CD14-positive monocyte (primary cell): ENCODE data around the gene KCTD16. TPM values are rescaled to one million over a fixed set of nuclear protein-coding genes. Genes with fewer than 3 reads are reported as not detected.

ENCODE experiments used
- DNase-seq, 3 donors: peaks; one replicate each; pipeline ENCODE4 v3.0.0-alpha.2; 2011 to 2022
- H2AFZ ChIP-seq: 2 replicates; pipeline ENCODE4 v1.6.0; 2012; ENCODE audit warnings: mild to moderate bottlenecking, low read depth, low read length, inconsistent platforms; ENCODE audit not compliant: insufficient read depth, poor library complexity, severe bottlenecking
- H3K27ac ChIP-seq, 2 donors: 1 replicate in 1 of 2; 2 replicates in 1 of 2; pipeline ENCODE4 v1.5.1; 2012 to 2013; ENCODE audit warnings: low read length in 2 of 2, control low read depth in 1 of 2, inconsistent platforms in 1 of 2, low read depth in 1 of 2, mild to moderate bottlenecking in 1 of 2
- H3K27me3 ChIP-seq, 2 donors: one replicate each; pipeline versions ENCODE4 v1.6.0 to v1.6.1; 2011 to 2013; ENCODE audit warnings: low read length in 2 of 2; ENCODE audit not compliant: control insufficient read depth in 2 of 2, insufficient read depth in 2 of 2
- H3K36me3 ChIP-seq, 2 donors: replicated peaks in 1 of 2; 1 replicate in 1 of 2; 2 replicates in 1 of 2; pipeline versions ENCODE4 v1.5.1 to v1.6.1; 2012 to 2013; ENCODE audit warnings: low read length in 2 of 2, control low read depth in 1 of 2, inconsistent platforms in 1 of 2, mild to moderate bottlenecking in 1 of 2; ENCODE audit not compliant: insufficient read depth in 2 of 2, control insufficient read depth in 1 of 2
- H3K4me1 ChIP-seq, 2 donors: 1 replicate in 1 of 2; 2 replicates in 1 of 2; pipeline versions ENCODE4 v1.5.1 to v1.6.1; 2012 to 2013; ENCODE audit warnings: low read length in 2 of 2, control low read depth in 1 of 2, inconsistent platforms in 1 of 2, mild to moderate bottlenecking in 1 of 2, moderate library complexity in 1 of 2; ENCODE audit not compliant: insufficient read depth in 2 of 2, control insufficient read depth in 1 of 2
- H3K4me2 ChIP-seq: replicated peaks from 2 replicates; pipeline ENCODE3; 2012; ENCODE audit warnings: low read length, moderate library complexity, mild to moderate bottlenecking; ENCODE audit not compliant: poor library complexity, severe bottlenecking; ENCODE audit errors: extremely low read depth
- H3K4me3 ChIP-seq, 3 experiments: fragments of 200-600 bp in 1 of 3; sonication (generic) in 1 of 3; replicated peaks in 1 of 3; 1 replicate in 2 of 3; 2 replicates in 1 of 3; pipeline ENCODE4 v1.5.1; 2011 to 2013; ENCODE audit warnings: low read length in 3 of 3, mild to moderate bottlenecking in 3 of 3, control low read depth in 2 of 3, low read depth in 2 of 3, inconsistent platforms in 1 of 3, moderate library complexity in 1 of 3
- H3K79me2 ChIP-seq: 2 replicates; pipeline ENCODE4 v1.6.0; 2012; ENCODE audit warnings: mild to moderate bottlenecking, control low read depth, inconsistent platforms, low read length, moderate library complexity; ENCODE audit not compliant: insufficient read depth
- H3K9ac ChIP-seq: 2 replicates; pipeline ENCODE4 v1.6.0; 2017; ENCODE audit warnings: low read length, mild to moderate bottlenecking; ENCODE audit not compliant: insufficient read depth, poor library complexity, severe bottlenecking
- H3K9me3 ChIP-seq, 2 donors: replicated peaks in 1 of 2; 1 replicate in 1 of 2; 2 replicates in 1 of 2; pipeline versions ENCODE4 v1.5.1 to v1.6.1; 2012 to 2013; ENCODE audit warnings: low read length in 2 of 2, control low read depth in 1 of 2; ENCODE audit not compliant: control insufficient read depth in 1 of 2, insufficient read depth in 1 of 2
- H4K20me1 ChIP-seq: 2 replicates; pipeline ENCODE4 v1.6.0; 2012; ENCODE audit warnings: mild to moderate bottlenecking, low read length, control low read depth, moderate library complexity; ENCODE audit not compliant: insufficient read depth
- H3K27ac Mint-ChIP-seq, 7 donors: one replicate each; pipeline ENCODE4 v1.8.0; 2020; ENCODE audit warnings: mild to moderate bottlenecking in 7 of 7, mixed read lengths in 7 of 7, moderate library complexity in 6 of 7, inconsistent platforms in 2 of 7
- H3K27me3 Mint-ChIP-seq, 3 donors: one replicate each; pipeline ENCODE4 v1.8.0; 2021 to 2022; ENCODE audit warnings: low read depth in 3 of 3, mild to moderate bottlenecking in 3 of 3, mixed read lengths in 3 of 3, moderate library complexity in 3 of 3, inconsistent platforms in 1 of 3
- H3K36me3 Mint-ChIP-seq, 2 donors: one replicate each; pipeline ENCODE4 v1.8.0; 2020; ENCODE audit warnings: mixed read lengths in 2 of 2, inconsistent platforms in 1 of 2, mild to moderate bottlenecking in 1 of 2
- H3K4me1 Mint-ChIP-seq: one replicate; pipeline ENCODE4 v1.8.0; 2020; ENCODE audit warnings: mild to moderate bottlenecking, mixed read lengths
- H3K4me3 Mint-ChIP-seq, 2 donors: one replicate each; pipeline ENCODE4 v1.8.0; 2020; ENCODE audit warnings: mild to moderate bottlenecking in 2 of 2, mixed read lengths in 2 of 2, moderate library complexity in 1 of 2
- H3K9me3 Mint-ChIP-seq, 7 donors: one replicate each; pipeline ENCODE4 v1.8.0; 2020 to 2022; ENCODE audit warnings: mixed read lengths in 7 of 7, mild to moderate bottlenecking in 6 of 7, moderate library complexity in 6 of 7, inconsistent platforms in 2 of 7
- CTCF ChIP-seq: fragments of 200-600 bp; IDR thresholded peaks from one replicate; pipeline ENCODE4 v1.8.0; 2022; ENCODE audit warnings: antibody characterized with exemption, mild to moderate bottlenecking
- WGBS: methylation state at CpG from one replicate; pipeline ENCODE4 v1.1.5; 2013; ENCODE audit warnings: missing lambda C conversion rate; ENCODE audit not compliant: insufficient coverage; 5-methylcytosine and 5-hydroxymethylcytosine counted together
- intact Hi-C, 2 donors: fragments of 100-400 bp; cut with micrococcal nuclease; formaldehyde crosslinking; loops; one replicate each; pipeline versions ENCODE4 v1.15.0 to v1.15.1; 2023
- polyA plus RNA-seq, 3 donors: library from polyadenylated mRNA; depleted of rRNA in 1 of 3; unstranded in 2 of 3; stranded (reverse) in 1 of 3; fragments of 300-500 nt in 2 of 3; fragments of >200 nt in 1 of 3; fragmentation: Illumina TruSeq in 2 of 3; gene quantifications; 1 replicate in 2 of 3; 2 replicates in 1 of 3; pipeline ENCODE4 v1.2.3, GENCODE V29; 2012 to 2021

KCTD16 gene
- polyA plus RNA-seq, 3 donors: not detected

DNA sequence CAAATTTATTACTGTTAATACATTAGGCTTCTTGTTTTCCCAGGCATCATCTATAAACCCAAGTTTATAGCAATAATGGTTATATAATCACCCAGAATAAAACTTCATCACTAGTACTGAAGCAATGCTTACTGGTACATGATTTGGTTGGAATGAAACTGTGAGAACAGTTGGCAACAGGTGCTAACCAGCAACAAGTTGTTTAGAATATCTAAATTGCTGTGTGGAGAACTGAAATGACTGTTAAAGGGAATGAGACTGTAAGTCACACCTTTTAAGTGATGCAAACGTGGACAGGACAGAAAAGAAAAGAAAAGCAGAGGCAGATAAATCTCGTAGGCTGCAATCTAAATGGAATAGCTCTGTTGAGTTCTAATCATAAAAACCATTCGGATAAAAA, 2.7 kb upstream of the KCTD16 start:
- H3K4me1 Mint-ChIP-seq: peaks cover 20% of the 10 kb centered on the region
- H3K36me3 Mint-ChIP-seq: peaks cover 36 to 48% of the 10 kb centered on the region in 2 donors
- H3K4me3 Mint-ChIP-seq: no peak overlapping the region
- WGBS: 96% methylated on average over 2 of the region's 3 CpGs
- TF ChIP-seq CTCF: no peak
- peaks cover 41 to 58% of the 10 kb centered on the region in 2 donors for H3K36me3 ChIP-seq
- no peak overlapping the region for H3K4me3 ChIP-seq
- intact Hi-C loops: no loop called here
- H2AFZ ChIP-seq: no peak overlapping the region
- peaks cover 31% of the 10 kb centered on the region for H3K79me2 ChIP-seq
- peaks cover 0 to 7% of the 10 kb centered on the region in 2 donors for H3K27me3 ChIP-seq
- no peak overlapping the region for H3K9ac ChIP-seq
- H3K9me3 ChIP-seq: no peaks in the 10 kb centered on the region
- DNase-seq: no peak
- H3K27me3 Mint-ChIP-seq: peaks cover 0 to 5% (median 4%) of the 10 kb centered on the region in 3 donors
- H3K27ac Mint-ChIP-seq: no peak overlapping the region
- no peaks in the 10 kb centered on the region for H3K9me3 Mint-ChIP-seq
- H3K27ac ChIP-seq: no peak overlapping the region
- H4K20me1 ChIP-seq: no peaks in the 10 kb centered on the region
- peaks cover 12 to 15% of the 10 kb centered on the region in 2 donors for H3K4me1 ChIP-seq
- no peak overlapping the region for H3K4me2 ChIP-seq

- Histone ChIP-seq H3K27ac (peak overlapping the region; percentile 54 to 91), H3K9ac (peak overlapping the region; percentile 77), H3K79me2 (peaks cover 31% of the 10 kb centered on the region), H2AFZ (peak overlapping the region; percentile 72), H3K4me2 (peak overlapping the region; percentile 77), H3K9me3 (no peaks in the 10 kb centered on the region), H3K4me1 (peaks cover 12 to 15% of the 10 kb centered on the region in 2 donors), H4K20me1 (no peaks in the 10 kb centered on the region), H3K27me3 (peaks cover 7 to 9% of the 10 kb centered on the region in 2 donors), H3K36me3 (peaks cover 23 to 39% of the 10 kb centered on the region in 2 donors), H3K4me3 (peak overlapping the region; percentile 62 to 77 (median 64))
- Mint-ChIP-seq H3K27ac (peak overlapping the region; percentile 90 to 97 (median 94)), H3K27me3 (peaks cover 4 to 14% (median 12%) of the 10 kb centered on the region in 3 donors), H3K4me3 (peak overlapping the region; percentile 88 to 97), H3K4me1 (peaks cover 20% of the 10 kb centered on the region), H3K36me3 (peaks cover 25 to 29% of the 10 kb centered on the region in 2 donors), H3K9me3 (no peaks in the 10 kb centered on the region)
- DNase-seq: no peak
- no CpG with 5 or more reads among the region's 12 CpGs for WGBS
- no peak for TF ChIP-seq CTCF
- intact Hi-C loops: no loop called here
Measured at GRCh38 chr5:144169904-144170275, 783 bp upstream of the KCTD16 start.
